Activated CD4-positive, alpha-beta T cell treated with anti-CD3 and anti-CD28 coated beads for 1 hour (primary cell): ENCODE data around the gene SPATS2L.

Experiments
- DNase-seq: peaks from one replicate; pipeline ENCODE4 v3.0.0-alpha.2; 2020

Gene SPATS2L

GRCh38 chr2:200353120-200353519 lies 46.6 kb downstream of the SPATS2L start:
- no peak for DNase-seq

- DNase-seq, result no peak
These were observed 47.4 kb downstream of the SPATS2L start for GRCh38 chr2:200353874-200354273.

GRCh38 chr2:200354833-200355751 lies 48.6 kb downstream of the SPATS2L start:
- DNase-seq, result no peak

- no peak for DNase-seq
These were observed 49.8 kb downstream of the SPATS2L start for GRCh38 chr2:200356321-200356720.

GRCh38 chr2:200356857-200357384 lies 50.4 kb downstream of the SPATS2L start:
- no peak for DNase-seq

- DNase-seq, result no peak
These were observed 51.4 kb downstream of the SPATS2L start for GRCh38 chr2:200357845-200358244.

GRCh38 chr2:200359552-200359951 lies 53.1 kb downstream of the SPATS2L start:
- DNase-seq, result no peak

GRCh38 chr2:200360364-200360763 lies 53.9 kb downstream of the SPATS2L start:
- no peak for DNase-seq

- DNase-seq, result no peak
These were observed 55.9 kb downstream of the SPATS2L start for GRCh38 chr2:200362202-200362917.

GRCh38 chr2:200363279-200363678 lies 56.8 kb downstream of the SPATS2L start:
- DNase-seq, result no peak

- DNase-seq, result no peak
These were observed 57.6 kb downstream of the SPATS2L start for GRCh38 chr2:200364142-200364541.

- DNase-seq, result no peak
These were observed 58.1 kb downstream of the SPATS2L start for GRCh38 chr2:200364620-200365019.

- no peak for DNase-seq
These were observed 58.7 kb downstream of the SPATS2L start for GRCh38 chr2:200365209-200365608.

GRCh38 chr2:200367155-200367554 lies 60.7 kb downstream of the SPATS2L start:
- no peak for DNase-seq

- no peak for DNase-seq
These were observed 63.4 kb downstream of the SPATS2L start for GRCh38 chr2:200369886-200370285.

- no peak for DNase-seq
These were observed 66.7 kb downstream of the SPATS2L start for GRCh38 chr2:200373231-200373630.

- no peak for DNase-seq
These were observed 67.5 kb downstream of the SPATS2L start for GRCh38 chr2:200373973-200374416.

GRCh38 chr2:200376513-200377354 lies 70.2 kb downstream of the SPATS2L start:
- DNase-seq, result no peak

GRCh38 chr2:200377355-200378336 lies 71.2 kb downstream of the SPATS2L start:
- DNase-seq, result no peak

- no peak for DNase-seq
These were observed 72.3 kb downstream of the SPATS2L start for GRCh38 chr2:200378652-200379290.
